Endothelial cell of umbilical vein (primary cell): ENCODE measurements around the gene ZNF77. TPM values are rescaled to one million over a fixed set of nuclear protein-coding genes. Genes with fewer than 3 reads are reported as not detected.

Source experiments
- BruUV-seq: library from RNA; stranded (reverse); fragments of 400-500 nt; replicated peaks from 2 replicates; lab custom pipeline; 2021; lab: Mats Ljungman, UMichigan
- CTCF ChIA-PET: fragments of 300-600, 350-600 bp; sonication (Branson Sonifier 250); formaldehyde crosslinking; loops from one replicate; lab custom pipeline; 2021; ENCODE audit warnings: antibody characterized with exemption, inconsistent platforms; lab: Charles Lee
- POLR2A ChIA-PET: fragments of 300-600, 350-600 bp; sonication (Branson Sonifier 250); formaldehyde crosslinking; loops from one replicate; lab custom pipeline; 2021; ENCODE audit warnings: antibody characterized with exemption, inconsistent platforms; lab: Charles Lee
- DNase-seq: peaks from one replicate; pipeline ENCODE4 v3.0.0-alpha.2; 2011; ENCODE audit warnings: low read depth, low spot score
- FAIRE-seq: peaks from 2 replicates; lab custom pipeline; 2011; peaks lifted over from hg19 to GRCh38; lab: Jason Lieb, UNC
- H2AFZ ChIP-seq: 2 replicates; pipeline ENCODE4 v1.6.0; 2012; ENCODE audit warnings: low read depth, low read length, control low read depth, inconsistent platforms
- H3K27ac ChIP-seq: 2 replicates; pipeline ENCODE4 v1.5.1; 2011; ENCODE audit warnings: low read depth, mild to moderate bottlenecking, control low read depth, low read length, moderate library complexity; ENCODE audit not compliant: insufficient read depth
- H3K27me3 ChIP-seq, 2 experiments: 2 replicates each; pipeline versions ENCODE4 v1.6.0 to v1.6.1; 2011; ENCODE audit warnings: low read length in 2 of 2, mixed read lengths in 1 of 2; ENCODE audit not compliant: control insufficient read depth in 2 of 2, insufficient read depth in 2 of 2
- H3K36me3 ChIP-seq, 2 experiments: 2 replicates in 1 of 2; 3 replicates in 1 of 2; pipeline ENCODE4 v1.5.1; 2011; ENCODE audit warnings: low read length in 2 of 2, mild to moderate bottlenecking in 1 of 2, moderate library complexity in 1 of 2; ENCODE audit not compliant: control insufficient read depth in 2 of 2, insufficient read depth in 2 of 2; ENCODE audit errors: extremely low read depth in 1 of 2
- H3K4me1 ChIP-seq: 3 replicates; pipeline ENCODE4 v1.5.1; 2011; ENCODE audit warnings: mild to moderate bottlenecking, low read length; ENCODE audit not compliant: control insufficient read depth, insufficient read depth; ENCODE audit errors: extremely low read depth
- H3K4me2 ChIP-seq: 2 replicates; pipeline ENCODE4 v1.6.1; 2011; ENCODE audit warnings: low read length, control low read depth, mixed read lengths; ENCODE audit not compliant: insufficient read depth
- H3K4me3 ChIP-seq, 3 experiments: fragments of 200-600 bp in 1 of 3; sonication (generic), shearing (Covaris generic) in 1 of 3; replicated peaks in 1 of 3; 2 replicates each; pipeline ENCODE4 v1.5.1; 2011 to 2016; ENCODE audit warnings: control low read depth in 3 of 3, low read length in 3 of 3, mild to moderate bottlenecking in 2 of 3, inconsistent platforms in 1 of 3, low read depth in 1 of 3, moderate library complexity in 1 of 3; ENCODE audit not compliant: insufficient read depth in 1 of 3
- H3K79me2 ChIP-seq: 2 replicates; pipeline ENCODE4 v1.6.0; 2012; ENCODE audit warnings: low read length, inconsistent platforms; ENCODE audit not compliant: control insufficient read depth, insufficient read depth
- H3K9ac ChIP-seq: replicated peaks from 2 replicates; pipeline ENCODE3; 2011; ENCODE audit warnings: low read length, control low read depth; ENCODE audit not compliant: insufficient read depth; ENCODE audit errors: extremely low read depth
- H3K9me1 ChIP-seq: replicated peaks from 3 replicates; pipeline ENCODE4 v1.6.0; 2011; ENCODE audit warnings: mild to moderate bottlenecking, low read length; ENCODE audit not compliant: control insufficient read depth, insufficient read depth; ENCODE audit errors: extremely low read depth
- H3K9me3 ChIP-seq: replicated peaks from 2 replicates; pipeline ENCODE4 v1.5.1; 2012; ENCODE audit warnings: low read length, inconsistent platforms; ENCODE audit not compliant: control insufficient read depth, insufficient read depth
- H4K20me1 ChIP-seq: replicated peaks from 2 replicates; pipeline ENCODE3; 2011; ENCODE audit warnings: mild to moderate bottlenecking, low read length; ENCODE audit not compliant: control insufficient read depth, insufficient read depth; ENCODE audit errors: extremely low read depth
- CTCF ChIP-seq, 2 donors: IDR thresholded peaks; 1 replicate in 1 of 2; 2 replicates in 1 of 2; pipeline ENCODE4 v1.5.1; 2011; ENCODE audit warnings: low read length in 2 of 2, mild to moderate bottlenecking in 2 of 2, moderate library complexity in 2 of 2, control low read depth in 1 of 2, inconsistent platforms in 1 of 2, low read depth in 1 of 2; ENCODE audit not compliant: insufficient read depth in 1 of 2; ENCODE audit errors: extremely low read depth in 1 of 2
- EZH2 ChIP-seq: IDR thresholded peaks from 2 replicates; pipeline ENCODE4 v1.6.1; 2012; ENCODE audit warnings: borderline replicate concordance, low read depth, mild to moderate bottlenecking, moderate library complexity, low read length, inconsistent platforms; ENCODE audit not compliant: severe bottlenecking
- FOS ChIP-seq: IDR thresholded peaks from 2 replicates; pipeline ENCODE4 v1.6.1; 2011; ENCODE audit warnings: mild to moderate bottlenecking, low read length, moderate library complexity, borderline replicate concordance; ENCODE audit not compliant: insufficient read depth
- GATA2 ChIP-seq: IDR thresholded peaks from 2 replicates; pipeline ENCODE4 v1.7.0; 2011; ENCODE audit warnings: low read depth, mild to moderate bottlenecking, moderate library complexity, mixed read lengths, low read length; ENCODE audit not compliant: insufficient read length, insufficient read depth
- JUN ChIP-seq: IDR thresholded peaks from 2 replicates; pipeline ENCODE4 v1.6.1; 2011; ENCODE audit warnings: borderline replicate concordance, low read depth; ENCODE audit not compliant: insufficient read length, insufficient read depth
- MAX ChIP-seq: IDR thresholded peaks from 2 replicates; pipeline ENCODE4 v1.6.1; 2011; ENCODE audit not compliant: insufficient read depth, insufficient read length
- MYC ChIP-seq: IDR thresholded peaks from one replicate; pipeline ENCODE4 v1.6.1; 2011; ENCODE audit warnings: mild to moderate bottlenecking, low read depth, low read length
- POLR2A ChIP-seq: IDR thresholded peaks from 2 replicates; pipeline ENCODE4 v1.6.1; 2012; ENCODE audit warnings: low read depth, mild to moderate bottlenecking, control low read depth, low read length
- POLR2AphosphoS5 ChIP-seq: IDR thresholded peaks from 2 replicates; pipeline ENCODE4 v1.6.1; 2012; ENCODE audit warnings: low read depth, mild to moderate bottlenecking, control low read depth, low read length, moderate library complexity; ENCODE audit not compliant: insufficient read depth
- dilution Hi-C: fragments of 300-500 bp; cut with MboI; formaldehyde crosslinking; loops from one replicate; pipeline ENCODE4 v1.15.0; 2019; ENCODE audit warnings: low sequenced_read_pairs; ENCODE audit not compliant: extremely low pct_ligation_motif_present
- intact Hi-C: fragments of 100-400 bp; cut with micrococcal nuclease; formaldehyde crosslinking; loops from one replicate; pipeline ENCODE4 v1.10.0; 2022
- polyA plus RNA-seq, 4 experiments: library from polyadenylated mRNA; depleted of rRNA in 3 of 4; stranded (reverse) in 3 of 4; unstranded in 1 of 4; fragments of >200 nt; gene quantifications; 2 replicates each; pipeline versions ENCODE4 v1.2.1 to v1.2.3, GENCODE V29; 2011 to 2012; ENCODE audit warnings: missing spikeins in 1 of 4
- total RNA-seq: library from RNA; stranded (reverse); gene quantifications from 2 replicates; pipeline ENCODE4 v1.2.3, GENCODE V29; 2021

The ZNF77 gene
- total and polyA plus RNA-seq, 2 donors (not counting 3 experiments of a cell fraction or from before 2014, with no cell fraction given), result 5.9 to 10.2 TPM

- DNase-seq (no peak), FAIRE-seq (no peak)
- no peaks in the 10 kb centered on the region for H4K20me1 ChIP-seq
- no peak overlapping the region for H2AFZ ChIP-seq
- H3K27ac ChIP-seq, result no peak overlapping the region
- CTCF ChIA-PET, result no interaction called here
- no peak overlapping the region for H3K4me2 ChIP-seq
- dilution Hi-C loops (no loop called here), intact Hi-C loops (no loop called here)
- peaks cover 3% of the 10 kb centered on the region for H3K9me3 ChIP-seq
- no peak overlapping the region for H3K4me3 ChIP-seq
- no peaks in the 10 kb centered on the region for H3K27me3 ChIP-seq
- POLR2A ChIA-PET, result no interaction called here
- H3K4me1 ChIP-seq, result no peaks in the 10 kb centered on the region
- no peak overlapping the region for H3K9ac ChIP-seq
- TF ChIP-seq MYC (no peak), JUN (no peak), FOS (no peak), GATA2 (no peak), POLR2AphosphoS5 (no peak), EZH2 (no peak), POLR2A (no peak), CTCF (IDR thresholded peaks at IDR 0.05; ENCODE audit: extremely low read depth in 1 of 2, insufficient read depth in 1 of 2, low read depth in 1 of 2, low read length in 2 of 2) (no peak), MAX (no peak)
- no peaks in the 10 kb centered on the region for H3K9me1 ChIP-seq
- no peaks in the 10 kb centered on the region for H3K79me2 ChIP-seq
- no TSS peak for BruUV-seq
- H3K36me3 ChIP-seq, result peaks cover 0 to 4% of the 10 kb centered on the region in 2 experiments
Measured at GRCh38 chr19:2927032-2927430, 17.7 kb downstream of the ZNF77 start.
